GM21526 (cell line): ENCODE results near the gene CEP95.
"Not testable (repeated sequence)": the region's sequence is repeated elsewhere in the genome, so short reads cannot be mapped to it uniquely, and the experiment has no call there.

Experiments used
- ATAC-seq: cut with Tn5 transposase; IDR thresholded peaks from one replicate; pipeline ENCODE4 v1.9.1; 2021; ENCODE audit warnings: moderate library complexity; ENCODE audit not compliant: unreplicated experiment, low FRiP score

CEP95 gene

DNA sequence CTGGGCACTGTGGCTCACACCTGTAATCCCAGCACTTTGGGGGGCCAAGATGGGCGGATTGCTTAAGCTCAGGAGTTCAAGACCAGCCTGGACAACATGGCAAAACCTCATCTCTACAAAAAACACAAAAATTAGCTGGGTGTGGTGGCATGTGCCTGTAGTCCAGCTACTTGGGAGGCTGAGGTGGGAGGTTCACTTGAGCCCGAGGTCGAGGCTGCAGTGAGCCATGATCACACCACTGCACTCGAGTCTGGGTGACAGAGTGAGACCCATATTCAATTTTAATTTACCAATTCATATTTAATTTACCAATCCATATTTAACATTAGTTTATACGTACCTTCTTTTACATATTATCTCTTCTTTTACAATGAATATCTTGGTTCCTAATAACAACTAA is 11.5 kb upstream of the CEP95 start:
- ATAC-seq, result not testable (repeated sequence)

DNA sequence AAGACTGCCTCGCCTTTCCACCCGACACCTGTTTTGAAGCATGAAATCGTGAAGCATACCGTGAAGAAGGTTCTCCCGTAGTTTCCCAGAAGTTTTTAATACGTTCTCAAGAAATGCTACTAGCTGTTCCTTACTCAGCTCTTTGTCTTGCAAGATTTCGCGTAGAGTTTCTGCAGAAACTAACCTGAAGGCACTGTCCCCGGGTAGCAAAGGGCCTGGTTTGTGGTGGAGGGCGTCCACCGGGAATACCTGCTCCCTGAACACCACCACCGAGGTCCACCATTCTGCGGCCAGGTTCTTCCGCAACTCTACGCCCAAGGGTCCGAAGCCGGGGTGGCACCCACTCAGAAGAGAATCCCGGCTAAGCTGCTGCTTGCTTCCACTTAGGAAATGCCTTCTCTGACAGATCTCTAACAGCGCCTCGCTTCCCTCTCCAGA is 10.4 kb upstream of the CEP95 start:
- ATAC-seq, result peak; percentile 7

DNA sequence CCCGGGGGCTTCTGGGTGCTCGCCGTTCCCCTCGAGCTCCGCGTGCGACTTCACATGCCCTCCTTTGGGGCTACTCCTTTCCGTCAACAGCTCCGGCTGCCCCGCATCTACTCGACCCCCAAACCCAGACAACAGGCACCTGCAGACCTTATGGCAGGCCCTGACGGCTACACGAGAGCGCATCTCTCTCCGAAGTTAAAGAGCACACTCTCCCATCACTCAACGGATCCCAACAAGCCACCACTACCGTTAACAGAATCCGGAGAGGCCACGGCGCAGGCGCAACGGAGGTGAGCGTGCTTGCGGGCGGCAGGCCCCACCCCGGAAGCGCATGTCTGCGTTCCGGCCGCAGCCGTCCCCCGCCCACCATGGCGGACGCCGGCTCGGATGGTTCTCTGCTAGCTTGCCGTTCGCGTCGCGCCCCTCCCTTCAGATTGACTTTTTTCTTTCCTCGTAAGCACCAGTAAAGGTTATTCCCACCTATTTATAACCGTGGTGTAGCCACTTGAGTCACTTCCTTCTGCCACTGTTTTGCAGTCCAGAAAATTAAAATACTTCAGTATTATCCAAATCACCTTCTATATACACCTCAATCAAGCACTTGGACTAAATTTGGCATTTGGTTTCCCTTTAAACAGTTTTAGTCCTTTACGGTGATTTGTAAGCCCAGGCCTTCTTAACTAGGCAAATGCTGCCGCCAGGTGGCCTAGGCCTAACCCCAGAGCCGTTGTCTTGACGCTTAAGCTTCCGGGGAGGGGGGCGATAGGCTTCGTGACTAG is 9.8 kb upstream of the CEP95 start, which contains the start of gene POLG2:
Gene POLG2, minus strand, starts transcription at position 269 of the 779 bp plus-strand sequence. Its CDS starts 86 bp downstream, at position 183.
- peak; percentile 59 for ATAC-seq

DNA sequence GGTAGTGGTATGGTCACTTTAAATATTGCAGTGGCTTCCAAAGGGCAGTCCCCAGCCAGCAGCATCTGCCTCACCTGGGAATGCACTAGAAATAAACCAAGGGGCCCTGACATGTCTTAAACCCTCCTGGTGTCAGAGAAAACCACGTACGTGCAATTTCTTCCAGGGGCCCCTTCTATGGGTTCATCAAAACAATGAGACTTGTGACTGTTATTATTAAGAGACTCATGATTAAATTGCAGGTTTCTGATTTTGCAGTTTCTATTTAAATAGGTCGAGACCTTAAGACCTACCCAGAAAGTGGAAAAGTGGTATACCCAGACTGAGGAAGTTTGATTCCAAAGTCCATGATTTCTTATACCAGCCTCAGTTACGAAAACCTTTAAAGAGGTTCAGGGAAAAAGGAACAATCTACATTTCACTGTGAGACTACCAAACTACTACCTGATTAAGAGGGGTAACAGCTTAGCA is 9.2 kb upstream of the CEP95 start:
- ATAC-seq, result no peak

DNA sequence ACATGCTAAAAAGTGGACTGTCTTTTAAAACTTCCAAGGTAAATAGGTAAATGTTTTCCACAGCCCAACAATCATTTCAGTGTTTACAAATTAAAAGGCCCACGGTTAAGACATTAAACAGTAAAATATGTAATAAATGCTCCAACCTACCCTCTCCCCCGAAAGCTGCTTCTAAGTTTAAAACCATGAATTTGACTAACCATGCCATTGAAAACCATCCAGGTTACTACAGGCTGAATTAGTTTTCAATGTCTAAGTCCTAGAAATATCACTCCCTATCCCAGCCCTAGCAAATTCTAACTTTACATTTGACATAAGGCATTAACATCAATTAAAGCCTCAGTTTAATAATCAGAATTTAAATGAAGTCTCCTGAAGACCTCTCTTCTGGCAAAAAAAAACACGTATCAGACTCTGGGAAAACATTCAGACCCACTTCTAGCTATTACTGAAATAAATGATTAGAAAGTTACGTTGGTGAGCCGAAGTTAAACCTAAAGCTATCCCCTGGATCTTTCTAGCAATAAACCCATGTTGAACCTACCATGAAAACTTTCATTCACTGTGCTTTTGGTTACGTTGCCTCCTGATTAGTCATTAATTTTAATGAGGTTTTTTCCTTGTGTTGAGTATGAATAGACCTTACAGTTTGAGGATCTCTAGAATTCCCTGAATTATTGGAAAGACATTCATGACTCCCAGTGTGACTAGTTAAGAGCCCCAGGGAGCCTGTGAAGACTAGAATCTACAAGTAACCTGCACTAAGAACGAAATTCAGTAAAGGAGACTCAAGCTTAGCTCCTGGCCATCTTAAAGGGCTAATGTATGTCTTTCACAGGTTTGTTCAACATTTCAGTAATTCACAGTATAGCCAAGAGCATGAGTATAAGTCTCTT is 8.2 kb upstream of the CEP95 start:
- ATAC-seq, result no peak

- ATAC-seq, result no peak
Observed at GRCh38 chr17:64499805-64500486, 6.8 kb upstream of the CEP95 start.

- ATAC-seq, result no peak
Observed at GRCh38 chr17:64500487-64500859, 6.3 kb upstream of the CEP95 start.

GRCh38 chr17:64500862-64501765 is 5.7 kb upstream of the CEP95 start:
- ATAC-seq, result no peak

DNA sequence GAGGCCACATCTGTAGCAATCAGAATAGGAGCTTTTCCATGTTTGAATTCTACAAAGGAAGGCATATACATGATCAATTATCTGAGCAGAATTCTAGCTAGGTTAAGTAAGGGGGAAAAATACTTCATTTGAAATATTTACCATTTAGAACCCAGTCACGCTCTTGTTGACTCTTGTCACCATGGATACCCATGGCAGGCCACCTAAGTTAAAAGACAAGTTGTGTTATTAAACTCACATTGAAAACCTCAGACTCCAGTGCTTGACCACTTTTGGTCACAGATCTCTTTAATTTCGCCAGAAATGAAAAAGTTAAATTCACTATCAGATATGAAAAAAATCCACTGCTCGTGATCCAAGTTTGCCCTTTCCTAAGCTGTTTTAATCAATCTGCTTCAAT is 4.8 kb upstream of the CEP95 start:
- ATAC-seq, result no peak

GRCh38 chr17:64502809-64503208 is 4.0 kb upstream of the CEP95 start:
- no peak for ATAC-seq

GRCh38 chr17:64503341-64503740 is 3.4 kb upstream of the CEP95 start:
- ATAC-seq, result no peak

GRCh38 chr17:64503821-64504768 is 2.7 kb upstream of the CEP95 start:
- ATAC-seq, result no peak

DNA sequence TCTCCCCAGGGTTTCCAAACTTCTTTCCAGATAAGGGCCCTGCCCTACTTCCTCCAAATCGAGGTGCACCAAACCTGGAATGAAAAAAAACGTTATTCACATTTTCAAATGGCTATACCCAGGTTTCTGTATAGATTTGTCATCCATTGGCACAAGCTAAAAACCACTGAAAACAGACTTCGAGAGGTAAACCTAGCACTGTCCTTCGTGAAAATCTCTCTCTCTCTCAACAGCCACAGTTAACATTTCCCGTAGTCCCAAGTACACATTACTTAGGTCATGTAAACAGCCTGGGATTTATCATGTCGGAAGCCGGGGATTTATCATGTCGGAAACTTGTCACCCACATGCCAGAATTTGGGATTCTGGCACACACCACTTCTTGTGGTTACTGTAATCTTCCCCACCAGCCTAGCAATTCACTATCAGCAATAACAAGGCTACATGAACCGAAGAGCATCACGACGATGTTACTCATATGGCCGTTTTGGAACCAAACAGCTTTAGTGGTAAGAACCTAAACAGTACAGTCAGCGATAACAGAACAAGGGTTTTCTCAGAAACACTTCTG is 1.9 kb upstream of the CEP95 start:
- ATAC-seq, result no peak

DNA sequence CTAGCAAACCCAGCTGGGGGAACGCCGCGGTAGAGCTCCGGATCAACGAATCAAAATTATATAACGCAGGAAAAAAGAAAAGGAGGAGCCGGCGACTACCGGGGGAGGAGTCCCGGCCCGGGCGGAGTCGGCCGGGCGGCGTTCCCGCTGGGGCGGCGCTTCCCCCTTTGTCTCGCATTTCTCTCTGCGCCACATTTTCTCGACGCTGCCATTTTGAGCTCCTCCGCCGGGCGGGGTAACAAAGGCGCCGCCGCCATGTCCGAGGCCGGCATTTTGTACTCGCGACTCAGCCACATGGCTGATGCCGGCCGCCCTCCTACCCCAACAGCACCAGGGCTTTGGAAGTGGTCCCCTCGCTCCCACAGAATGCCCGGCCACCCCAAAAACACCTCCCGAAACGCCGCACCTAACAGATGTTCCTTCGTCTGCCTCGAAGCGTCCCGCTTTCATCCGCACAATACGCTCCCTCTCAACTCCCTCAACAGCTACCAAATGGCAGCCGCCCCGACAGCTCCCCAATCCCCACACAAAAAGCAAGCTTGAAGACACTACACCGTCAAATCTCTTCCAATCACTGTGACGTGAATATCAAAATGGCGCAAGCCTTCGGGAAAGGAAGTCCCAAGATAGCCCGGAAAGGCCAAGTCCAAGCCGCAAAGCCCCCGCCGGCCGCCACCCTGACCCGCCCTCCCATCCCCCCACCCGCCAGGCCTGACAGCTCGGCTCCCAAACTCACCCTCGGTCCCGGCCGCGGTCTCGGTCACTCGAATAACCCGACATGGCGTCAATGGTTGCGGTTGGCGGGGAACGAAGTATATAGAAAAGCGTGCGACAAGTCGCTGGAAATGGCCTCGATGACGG is 1.2 kb upstream of the CEP95 start:
- ATAC-seq, result no peak

- ATAC-seq, result peak; percentile 59
Observed at GRCh38 chr17:64506201-64506575, 589 bp upstream of the CEP95 start, which contains the start of gene DDX5. TSS of gene DDX5 (minus strand) at chr17:64506289. CDS start at chr17:64506119, 170 bp downstream.

DNA sequence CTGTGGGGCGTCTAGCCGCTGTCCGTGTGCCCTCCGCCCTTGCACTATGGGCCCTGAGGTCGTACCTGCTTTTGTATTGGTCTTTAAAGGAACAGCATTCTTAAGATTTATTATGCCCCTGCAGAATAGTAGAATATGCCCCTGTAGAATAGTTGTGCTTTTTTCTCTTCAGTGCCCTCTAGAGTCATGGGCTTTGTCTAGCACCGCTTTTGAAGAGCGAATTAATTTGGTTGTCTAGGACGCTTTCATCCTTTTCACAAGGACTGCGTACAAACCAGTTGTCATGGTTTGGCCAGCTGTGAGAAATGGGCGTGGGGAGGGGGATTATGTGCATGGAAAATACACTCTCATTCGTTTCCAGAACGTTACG is 621 bp downstream of the CEP95 start:
- ATAC-seq, result peak; percentile 17

DNA sequence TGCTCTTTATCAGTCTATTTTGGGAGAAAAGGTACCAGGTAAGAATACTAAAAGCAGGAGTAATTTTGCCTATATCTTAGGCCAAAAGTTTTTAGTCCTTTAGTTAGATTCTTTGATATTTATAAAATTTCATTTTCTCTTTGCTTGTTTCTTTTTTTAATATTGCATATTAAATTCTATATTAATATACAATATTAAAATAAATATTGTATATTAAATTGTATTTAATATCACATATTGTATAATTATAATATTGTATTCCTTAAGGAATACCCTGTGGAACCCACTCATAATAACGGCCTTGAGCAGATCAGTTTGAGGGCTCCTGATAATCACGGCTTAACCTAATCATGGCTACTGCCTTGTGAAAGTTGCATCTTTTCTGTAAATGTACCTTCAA is 1.9 kb downstream of the CEP95 start:
- ATAC-seq, result no peak
